Fibroblast of mammary gland (primary cell): Measurements from ENCODE around the gene LRRC7.
A peak's percentile ranks its signal among the peaks of the same experiment; 100 is the strongest.

ENCODE experiments used
- DNase-seq: peaks from one replicate; pipeline ENCODE4 v3.0.0-alpha.2; 2010; ENCODE audit warnings: low read depth
- H3K4me3 ChIP-seq: 2 replicates; pipeline ENCODE4 v1.5.1; 2011; ENCODE audit warnings: low read depth, mild to moderate bottlenecking, low read length, moderate library complexity; ENCODE audit not compliant: control insufficient read depth
- TF ChIP-seq, protein P1 (sequence below): conservative IDR thresholded peaks from 2 replicates; pipeline ENCODE4 v1.5.1; 2011; ENCODE audit warnings: low read depth, low read length, inconsistent platforms; ENCODE audit not compliant: control insufficient read depth, insufficient read depth

LRRC7 gene

GRCh38 chr1:69686367-69686984, 118.8 kb downstream of the LRRC7 start:
- no peak overlapping the region for H3K4me3 ChIP-seq
- DNase-seq = no peak
- TF ChIP-seq, protein P1, sequence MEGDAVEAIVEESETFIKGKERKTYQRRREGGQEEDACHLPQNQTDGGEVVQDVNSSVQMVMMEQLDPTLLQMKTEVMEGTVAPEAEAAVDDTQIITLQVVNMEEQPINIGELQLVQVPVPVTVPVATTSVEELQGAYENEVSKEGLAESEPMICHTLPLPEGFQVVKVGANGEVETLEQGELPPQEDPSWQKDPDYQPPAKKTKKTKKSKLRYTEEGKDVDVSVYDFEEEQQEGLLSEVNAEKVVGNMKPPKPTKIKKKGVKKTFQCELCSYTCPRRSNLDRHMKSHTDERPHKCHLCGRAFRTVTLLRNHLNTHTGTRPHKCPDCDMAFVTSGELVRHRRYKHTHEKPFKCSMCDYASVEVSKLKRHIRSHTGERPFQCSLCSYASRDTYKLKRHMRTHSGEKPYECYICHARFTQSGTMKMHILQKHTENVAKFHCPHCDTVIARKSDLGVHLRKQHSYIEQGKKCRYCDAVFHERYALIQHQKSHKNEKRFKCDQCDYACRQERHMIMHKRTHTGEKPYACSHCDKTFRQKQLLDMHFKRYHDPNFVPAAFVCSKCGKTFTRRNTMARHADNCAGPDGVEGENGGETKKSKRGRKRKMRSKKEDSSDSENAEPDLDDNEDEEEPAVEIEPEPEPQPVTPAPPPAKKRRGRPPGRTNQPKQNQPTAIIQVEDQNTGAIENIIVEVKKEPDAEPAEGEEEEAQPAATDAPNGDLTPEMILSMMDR = no peak

DNA sequence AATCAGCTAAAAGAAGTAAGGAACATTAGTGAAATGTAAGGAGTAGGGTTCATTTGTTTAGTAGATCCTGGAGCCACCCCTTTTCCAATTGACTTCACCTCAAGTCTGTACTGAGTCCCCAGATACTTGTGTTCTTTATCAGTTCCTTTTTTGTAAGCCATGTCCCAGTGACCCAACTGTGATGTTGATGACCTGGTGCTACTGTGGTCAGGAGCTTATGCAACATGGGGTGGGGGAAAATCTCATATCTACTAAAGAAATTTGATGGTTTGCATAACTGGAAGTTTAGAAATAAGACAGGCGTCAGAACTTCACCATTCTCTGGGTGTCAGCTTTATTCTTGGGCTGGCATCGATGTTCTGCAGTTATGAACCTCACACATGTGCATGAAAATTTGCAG, 120.5 kb downstream of the LRRC7 start:
- no peak for DNase-seq
- no peak overlapping the region for H3K4me3 ChIP-seq
- TF ChIP-seq, protein P1 = no peak

- TF ChIP-seq, protein P1 = no peak
- DNase-seq = no peak
- no peak overlapping the region for H3K4me3 ChIP-seq
Measured at GRCh38 chr1:69691179-69691578, 123.5 kb downstream of the LRRC7 start.

- no peak overlapping the region for H3K4me3 ChIP-seq
- no peak for DNase-seq
- TF ChIP-seq, protein P1 = no peak
Measured at GRCh38 chr1:69693921-69694675, 126.4 kb downstream of the LRRC7 start.

DNA sequence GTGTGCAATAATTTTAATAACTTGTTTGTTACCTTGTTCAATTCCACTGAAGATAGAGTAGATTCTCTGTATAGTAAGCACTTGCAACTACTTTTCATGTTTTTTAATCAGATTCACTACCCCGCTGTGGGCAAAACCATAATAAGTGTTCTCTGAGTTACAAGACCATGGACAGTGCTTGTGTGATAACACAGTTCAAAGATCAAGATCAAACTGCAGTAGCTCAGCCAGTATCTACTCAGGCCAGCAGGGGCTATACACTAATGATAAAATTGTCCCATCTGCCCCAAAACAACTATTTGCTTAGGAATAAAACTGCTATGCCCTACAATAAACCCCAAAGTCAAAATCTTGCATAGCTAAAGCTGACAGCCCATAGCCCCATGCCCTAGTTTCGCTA, 129.6 kb downstream of the LRRC7 start:
- H3K4me3 ChIP-seq = no peak overlapping the region
- no peak for DNase-seq
- TF ChIP-seq, protein P1 = no peak

DNA sequence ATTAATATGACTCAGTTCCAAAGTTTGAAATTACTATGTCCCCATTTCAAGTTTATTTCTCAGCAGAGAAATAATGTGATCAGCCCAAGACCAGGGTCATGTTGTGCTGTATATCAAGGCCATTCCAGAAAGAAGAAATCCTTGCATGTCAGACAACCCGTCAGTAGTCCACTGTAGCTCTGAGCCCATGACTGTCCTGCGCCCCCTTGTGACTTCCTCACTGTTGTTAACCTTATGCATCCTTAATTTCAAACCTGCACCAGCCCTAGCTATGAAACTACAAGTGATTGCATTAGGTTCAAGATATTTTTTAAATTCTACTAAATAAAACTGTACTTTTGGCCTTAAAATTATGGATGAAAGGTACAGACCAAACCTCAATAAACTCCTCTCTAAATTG, 133.0 kb downstream of the LRRC7 start:
- TF ChIP-seq, protein P1 = peak; percentile 26
- DNase-seq = peak; percentile 6
- no peak overlapping the region for H3K4me3 ChIP-seq
